ENCODE measurements around the gene DICER1. TPM values are rescaled to one million over a fixed set of nuclear protein-coding genes. Genes with fewer than 3 reads are reported as not detected.
A peak's percentile ranks its signal among the peaks of the same experiment; 100 is the strongest.
"Not testable (repeated sequence)": the region's sequence is repeated elsewhere in the genome, so short reads cannot be mapped to it uniquely, and the experiment has no call there.

The DICER1 gene
- total RNA-seq, 2 donors from 2014 or later, result 49.3 to 53.7 TPM

GRCh38 chr14:95184413-95184790, 27.1 kb upstream of the DICER1 start:
- Histone ChIP-seq H3K36me3 (no peaks in the 10 kb centered on the region), H3K27ac (peak overlapping the region; percentile 31), H3K27me3 (no peaks in the 10 kb centered on the region), H3K4me3 (no peak overlapping the region), H3K4me1 (peaks cover 4% of the 10 kb centered on the region), H3K9me3 (no peaks in the 10 kb centered on the region), H3K9ac (ENCODE audit: low read depth in 2 of 2, low read length in 2 of 2) (peak overlapping the region in 1 of 2 donors; percentile 12)
- intact Hi-C loops (cut with DNase I), result no loop called here
- no peak for DNase-seq
- no peak for TF ChIP-seq CTCF (IDR thresholded peaks at IDR 0.05)

GRCh38 chr14:95183532-95184412, 26.4 kb upstream of the DICER1 start:
- intact Hi-C loops (cut with DNase I), result no loop called here
- DNase-seq, result no peak
- Histone ChIP-seq H3K9ac (ENCODE audit: low read depth in 2 of 2, low read length in 2 of 2) (peak overlapping the region in 1 of 2 donors; percentile 12), H3K4me3 (no peak overlapping the region), H3K4me1 (peaks cover 4% of the 10 kb centered on the region), H3K27me3 (no peaks in the 10 kb centered on the region), H3K36me3 (no peaks in the 10 kb centered on the region), H3K27ac (peak overlapping the region; percentile 31), H3K9me3 (no peaks in the 10 kb centered on the region)
- TF ChIP-seq CTCF (IDR thresholded peaks at IDR 0.05), result no peak

- peak overlapping the region in 1 of 2 donors; percentile 2 for H3K9ac ChIP-seq (ENCODE audit: low read depth in 2 of 2, low read length in 2 of 2)
Measured at GRCh38 chr14:95183082-95183481, 25.8 kb upstream of the DICER1 start.

GRCh38 chr14:95182379-95182778, 25.1 kb upstream of the DICER1 start:
- intact Hi-C loops (cut with DNase I), result no loop called here
- no peaks in the 10 kb centered on the region for H3K36me3 ChIP-seq
- no peak for TF ChIP-seq CTCF (IDR thresholded peaks at IDR 0.05)
- peak overlapping the region in 1 of 2 donors; percentile 2 for H3K9ac ChIP-seq (ENCODE audit: low read depth in 2 of 2, low read length in 2 of 2)
- H3K27ac ChIP-seq, result peak overlapping the region; percentile 31
- H3K4me3 ChIP-seq, result no peak overlapping the region
- no peaks in the 10 kb centered on the region for H3K9me3 ChIP-seq
- no peaks in the 10 kb centered on the region for H3K27me3 ChIP-seq
- peaks cover 4% of the 10 kb centered on the region for H3K4me1 ChIP-seq
- no peak for DNase-seq

More at GRCh38 chr14:95183082-95183481, 25.8 kb upstream of the DICER1 start:
- no peak for TF ChIP-seq CTCF (IDR thresholded peaks at IDR 0.05)
- Histone ChIP-seq H3K27ac (peak overlapping the region; percentile 31), H3K9me3 (no peaks in the 10 kb centered on the region), H3K4me1 (peaks cover 4% of the 10 kb centered on the region), H3K27me3 (no peaks in the 10 kb centered on the region), H3K36me3 (no peaks in the 10 kb centered on the region), H3K4me3 (no peak overlapping the region)
- intact Hi-C loops (cut with DNase I), result no loop called here
- DNase-seq, result no peak

GRCh38 chr14:95180966-95181741, 23.8 kb upstream of the DICER1 start:
- DNase-seq, result no peak
- H3K4me3 ChIP-seq, result no peak overlapping the region
- no peak for TF ChIP-seq CTCF (IDR thresholded peaks at IDR 0.05)
- H3K27ac ChIP-seq, result no peak overlapping the region
- no peaks in the 10 kb centered on the region for H3K27me3 ChIP-seq
- intact Hi-C loops (cut with DNase I), result no loop called here
- H3K4me1 ChIP-seq, result peaks cover 4% of the 10 kb centered on the region
- H3K36me3 ChIP-seq, result no peaks in the 10 kb centered on the region
- no peaks in the 10 kb centered on the region for H3K9me3 ChIP-seq
- no peak overlapping the region for H3K9ac ChIP-seq (ENCODE audit: low read depth in 2 of 2, low read length in 2 of 2)

- DNase-seq; H3K4me3 ChIP-seq; H3K9me3 ChIP-seq; H3K9ac ChIP-seq (ENCODE audit: low read depth in 2 of 2, low read length in 2 of 2); intact Hi-C loops (cut with DNase I); H3K27me3 ChIP-seq; H3K27ac ChIP-seq; H3K4me1 ChIP-seq; H3K36me3 ChIP-seq: not testable (repeated sequence)
Measured at GRCh38 chr14:95175670-95176069, 18.3 kb upstream of the DICER1 start.

All from colonic mucosa (tissue), 4 donors.